Loucy (cell line): ENCODE measurements around the gene ADCY2.

ENCODE experiments used
- H2AFZ ChIP-seq: fragments of 200-600 bp; sonication (generic); 2 replicates; pipeline ENCODE4 v1.6.0; 2016; ENCODE audit warnings: antibody characterized with exemption, mild to moderate bottlenecking, low read length, moderate library complexity
- H3F3A ChIP-seq: fragments of 200-600 bp; 2 replicates; pipeline ENCODE4 v1.6.0; 2016; ENCODE audit warnings: antibody characterized with exemption, low read depth, mild to moderate bottlenecking
- H3K27me3 ChIP-seq: fragments of 200-600 bp; sonication (generic); 2 replicates; pipeline ENCODE4 v1.6.1; 2014; ENCODE audit warnings: low read length, mild to moderate bottlenecking; ENCODE audit not compliant: insufficient read depth, poor library complexity, severe bottlenecking
- H3K36me3 ChIP-seq: fragments of 200-600 bp; sonication (generic); 2 replicates; pipeline ENCODE4 v1.6.1; 2016; ENCODE audit warnings: low read length; ENCODE audit not compliant: insufficient read depth
- H3K4me1 ChIP-seq: fragments of 200-600 bp; sonication (generic); 2 replicates; pipeline ENCODE4 v1.5.1; 2014; ENCODE audit warnings: low read length, mild to moderate bottlenecking; ENCODE audit not compliant: insufficient read depth, poor library complexity, severe bottlenecking
- H3K4me2 ChIP-seq: fragments of 200-600 bp; sonication (generic); 2 replicates; pipeline ENCODE4 v1.6.0; 2014; ENCODE audit warnings: antibody characterized with exemption, low read length, low read depth, mild to moderate bottlenecking; ENCODE audit not compliant: poor library complexity, severe bottlenecking
- H3K4me3 ChIP-seq: fragments of 200-600 bp; sonication (generic); 2 replicates; pipeline ENCODE4 v1.5.1; 2014; ENCODE audit warnings: low read length, mild to moderate bottlenecking, mixed read lengths; ENCODE audit not compliant: poor library complexity, severe bottlenecking
- H3K79me2 ChIP-seq: fragments of 200-600 bp; sonication (generic); 2 replicates; pipeline ENCODE4 v1.6.1; 2014; ENCODE audit warnings: low read length; ENCODE audit not compliant: insufficient read depth
- H3K9ac ChIP-seq: fragments of 200-600 bp; sonication (generic); 2 replicates; pipeline ENCODE4 v1.6.0; 2014; ENCODE audit warnings: mild to moderate bottlenecking, low read depth, low read length, moderate library complexity; ENCODE audit not compliant: poor library complexity, severe bottlenecking
- H3K9me2 ChIP-seq: fragments of 200-600 bp; sonication (generic); replicated peaks from 2 replicates; pipeline ENCODE4 v1.6.1; 2016; ENCODE audit warnings: low read depth, low read length, mixed read lengths
- H3K9me3 ChIP-seq: fragments of 200-600 bp; sonication (generic); 2 replicates; pipeline ENCODE4 v1.6.1; 2014; ENCODE audit warnings: mild to moderate bottlenecking, antibody characterized with exemption, low read length, low read depth; ENCODE audit not compliant: insufficient read depth
- H4K20me1 ChIP-seq: fragments of 200-600 bp; sonication (generic); 2 replicates; pipeline ENCODE4 v1.6.0; 2014; ENCODE audit warnings: antibody characterized with exemption, low read length, mild to moderate bottlenecking; ENCODE audit not compliant: insufficient read depth, poor library complexity, severe bottlenecking
- CTCF ChIP-seq: fragments of 200-600 bp; sonication (generic); conservative IDR thresholded peaks from 2 replicates; pipeline ENCODE4 v1.5.1; 2014; ENCODE audit warnings: mild to moderate bottlenecking, antibody characterized with exemption, low read length
- EZH2phosphoT487 ChIP-seq: fragments of 200-600 bp; IDR thresholded peaks from 2 replicates; pipeline ENCODE4 v1.6.1; 2018; ENCODE audit warnings: antibody characterized with exemption, mild to moderate bottlenecking, moderate library complexity, borderline replicate concordance

The ADCY2 gene

DNA sequence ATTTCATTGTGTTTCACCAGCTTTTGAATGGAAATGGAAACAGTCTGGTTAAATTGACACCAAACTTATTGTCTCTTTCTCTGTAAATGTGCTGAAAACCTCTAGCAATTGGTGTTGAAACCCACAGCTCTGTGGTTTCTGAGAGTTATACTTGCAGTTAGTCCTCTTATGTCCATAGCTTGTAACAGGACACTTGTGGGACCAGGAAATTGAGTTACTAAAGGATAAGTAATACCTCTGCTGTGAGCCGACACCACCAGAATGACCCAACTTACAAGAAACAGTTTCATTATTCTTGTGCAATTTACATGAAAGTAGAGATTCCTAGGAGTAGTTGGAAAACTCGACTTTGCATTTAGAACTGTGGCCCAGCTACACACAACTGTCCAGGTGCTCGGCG, 263.5 kb downstream of the ADCY2 start:
- Histone ChIP-seq H4K20me1 (no peaks in the 10 kb centered on the region), H3F3A (no peaks in the 10 kb centered on the region), H3K36me3 (no peaks in the 10 kb centered on the region), H3K9ac (no peak overlapping the region), H3K27me3 (no peaks in the 10 kb centered on the region), H3K4me2 (no peak overlapping the region), H3K79me2 (no peaks in the 10 kb centered on the region), H2AFZ (no peak overlapping the region), H3K9me3 (no peaks in the 10 kb centered on the region), H3K9me2 (no peaks in the 10 kb centered on the region), H3K4me3 (no peak overlapping the region), H3K4me1 (no peaks in the 10 kb centered on the region)
- TF ChIP-seq CTCF, result no peak
- TF ChIP-seq EZH2phosphoT487, result no peak

DNA sequence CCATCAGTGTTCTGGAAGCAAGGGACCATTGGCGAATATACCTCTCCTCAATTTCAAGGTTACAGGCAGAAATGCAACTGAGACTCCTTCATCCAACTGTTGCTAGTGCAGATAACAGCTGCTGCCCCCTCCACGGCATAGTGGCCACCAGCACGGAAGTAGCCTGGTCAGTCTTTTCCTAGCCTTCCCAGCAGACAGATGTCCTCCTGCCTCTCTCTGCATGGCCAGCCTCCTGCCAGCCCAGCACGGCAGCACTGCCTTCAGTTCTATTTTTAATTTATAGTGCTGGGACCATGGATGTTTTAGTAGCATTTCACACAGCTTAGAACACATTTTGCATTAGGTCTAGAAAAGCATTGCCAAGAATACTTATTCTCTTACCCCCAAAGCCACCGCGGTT, 266.4 kb downstream of the ADCY2 start:
- H3K4me2 ChIP-seq, result no peak overlapping the region
- H3K36me3 ChIP-seq, result no peaks in the 10 kb centered on the region
- H3K4me3 ChIP-seq, result no peak overlapping the region
- no peaks in the 10 kb centered on the region for H3K9me2 ChIP-seq
- H3K27me3 ChIP-seq, result no peaks in the 10 kb centered on the region
- H3F3A ChIP-seq, result no peaks in the 10 kb centered on the region
- TF ChIP-seq CTCF (no peak), EZH2phosphoT487 (no peak)
- H3K9ac ChIP-seq, result no peak overlapping the region
- H3K4me1 ChIP-seq, result no peaks in the 10 kb centered on the region
- H3K79me2 ChIP-seq, result no peaks in the 10 kb centered on the region
- no peaks in the 10 kb centered on the region for H4K20me1 ChIP-seq
- no peak overlapping the region for H2AFZ ChIP-seq
- H3K9me3 ChIP-seq, result no peaks in the 10 kb centered on the region

DNA sequence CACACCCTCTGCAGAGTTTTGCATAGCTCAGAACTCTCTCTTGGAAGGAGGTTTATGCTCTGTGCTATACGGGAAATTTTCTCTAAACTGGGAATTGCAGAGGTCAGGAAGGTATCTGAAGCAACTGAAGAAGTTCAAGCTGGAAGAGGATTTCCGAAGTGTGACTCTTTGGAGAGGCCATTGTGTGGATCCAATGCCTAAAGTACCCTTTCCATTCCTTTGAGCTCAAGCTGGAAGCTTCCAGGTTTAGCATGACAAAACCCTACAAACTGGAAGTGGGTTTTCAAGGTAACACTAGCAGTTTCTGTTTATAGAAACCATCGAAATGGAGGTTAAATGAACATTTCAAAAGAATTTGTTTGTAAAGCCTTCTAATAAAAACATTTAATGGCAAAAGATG, 267.9 kb downstream of the ADCY2 start:
- no peaks in the 10 kb centered on the region for H3K4me1 ChIP-seq
- H3K9ac ChIP-seq, result no peak overlapping the region
- H3K79me2 ChIP-seq, result no peaks in the 10 kb centered on the region
- H3F3A ChIP-seq, result no peaks in the 10 kb centered on the region
- no peak overlapping the region for H2AFZ ChIP-seq
- no peaks in the 10 kb centered on the region for H4K20me1 ChIP-seq
- H3K36me3 ChIP-seq, result no peaks in the 10 kb centered on the region
- no peak overlapping the region for H3K4me3 ChIP-seq
- no peaks in the 10 kb centered on the region for H3K27me3 ChIP-seq
- H3K9me2 ChIP-seq, result no peaks in the 10 kb centered on the region
- no peak overlapping the region for H3K4me2 ChIP-seq
- TF ChIP-seq EZH2phosphoT487 (no peak), CTCF (no peak)
- no peaks in the 10 kb centered on the region for H3K9me3 ChIP-seq
